Nucleus accumbens (tissue), 56 donors: Measurements from ENCODE around the gene FGF8.

ENCODE experiments used
- DNase-seq, 56 donors: peaks; one replicate each; lab custom pipeline; 2025; lab: John Stamatoyannopoulos, UW

The FGF8 gene

GRCh38 chr10:101771380-101771779, 4.5 kb downstream of the FGF8 start:
- no peak for DNase-seq

DNA sequence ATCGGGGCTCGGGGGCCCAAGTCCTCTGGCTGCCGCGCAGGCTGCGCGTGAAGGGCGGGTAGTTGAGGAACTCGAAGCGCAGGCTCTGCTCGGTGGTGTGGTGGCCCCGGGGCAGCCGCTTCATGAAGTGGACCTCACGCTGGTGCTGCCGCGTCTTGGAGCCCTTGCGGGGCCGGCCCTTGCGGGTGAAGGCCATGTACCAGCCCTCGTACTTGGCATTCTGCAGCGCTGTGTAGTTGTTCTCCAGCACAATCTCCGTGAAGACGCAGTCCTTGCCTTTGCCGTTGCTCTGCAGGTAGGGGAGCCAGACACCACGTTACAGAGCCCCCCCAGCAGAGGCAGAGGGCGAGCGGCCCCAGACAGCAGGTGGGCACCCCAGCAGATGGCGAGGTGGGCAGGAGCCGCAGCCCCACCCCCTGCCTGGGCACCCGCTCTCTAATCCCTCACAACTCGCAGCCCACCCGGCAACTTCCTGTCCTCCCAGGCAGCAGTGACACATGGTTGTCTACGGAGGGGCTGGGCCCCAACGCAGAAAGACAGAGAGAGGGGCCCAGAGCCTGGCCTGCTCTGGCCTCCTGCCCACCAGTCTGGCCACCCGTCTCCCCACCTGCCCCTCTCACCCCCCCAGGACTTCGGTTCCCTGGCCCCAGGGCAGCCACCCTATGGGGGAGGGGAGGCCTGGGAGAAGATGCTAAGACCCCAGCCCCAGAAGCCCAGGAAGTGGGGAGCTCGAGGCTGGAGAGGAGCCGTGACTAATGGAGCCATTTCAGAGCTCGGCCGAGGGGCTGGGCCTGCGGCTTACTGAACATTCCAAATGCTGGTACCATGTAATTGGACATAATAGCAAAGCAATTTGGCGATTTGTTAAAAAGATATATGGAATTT, 5.3 kb downstream of the FGF8 start:
- no peak for DNase-seq

- no peak for DNase-seq
These were observed 6.3 kb downstream of the FGF8 start for GRCh38 chr10:101769541-101770180.

DNA sequence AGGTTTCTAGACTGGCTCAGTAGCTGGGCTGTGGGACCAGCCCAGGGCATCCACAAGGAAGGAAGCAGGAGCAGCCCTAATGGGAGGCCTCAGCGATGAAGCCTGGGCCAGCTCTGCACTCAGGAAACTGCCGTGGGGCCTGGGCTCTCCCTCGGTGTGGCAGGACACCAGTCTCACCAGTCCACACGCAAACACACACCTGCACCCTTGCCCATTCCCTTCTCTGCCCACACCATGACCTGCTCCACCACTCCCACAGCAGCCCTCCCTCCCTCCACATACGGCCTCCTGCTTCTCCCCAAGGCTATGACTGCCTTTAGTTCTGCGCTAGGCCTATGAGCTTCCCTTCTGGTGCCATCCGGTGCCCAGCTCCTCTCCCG, 7.1 kb downstream of the FGF8 start:
- no peak for DNase-seq

DNA sequence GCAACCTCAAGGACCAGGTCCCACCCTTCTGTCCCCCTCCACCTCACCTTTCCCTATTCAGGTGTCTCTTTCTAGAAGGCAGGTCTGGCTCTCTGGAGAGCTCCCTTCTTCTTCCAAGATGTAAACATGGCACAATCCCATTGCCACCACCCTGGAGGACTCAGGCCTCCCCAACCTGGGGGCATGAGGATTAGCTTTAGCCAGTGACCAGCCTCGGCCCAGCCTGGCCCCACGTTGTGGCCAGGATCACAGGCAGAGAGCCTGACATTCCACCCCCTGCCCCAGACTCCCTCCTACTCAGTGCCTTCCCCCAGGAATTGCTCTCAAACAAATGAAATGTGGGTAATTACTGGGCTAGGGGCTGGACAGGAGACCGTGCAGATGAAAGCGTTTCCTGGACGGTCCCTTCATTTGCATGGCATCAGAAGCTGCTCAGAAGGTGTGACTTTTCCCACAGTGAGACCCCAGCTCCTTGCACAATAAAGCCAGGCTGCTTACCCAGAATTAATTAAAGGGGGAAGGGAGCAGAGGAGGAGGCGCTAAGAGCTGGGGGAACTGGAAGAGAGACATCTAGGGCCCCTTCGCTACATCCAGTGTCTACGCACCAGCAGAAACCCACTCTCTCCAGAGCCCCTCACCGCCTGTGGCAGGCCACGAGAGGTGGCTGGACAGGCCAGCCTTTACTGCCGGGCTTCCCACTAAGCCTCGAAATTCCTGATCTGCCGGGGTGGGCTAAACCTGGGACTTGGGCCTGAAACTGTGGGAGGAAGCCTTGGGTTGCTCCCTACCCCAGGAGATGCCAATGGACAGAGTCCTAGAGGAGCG, 7.7 kb downstream of the FGF8 start:
- DNase-seq = no peak

DNA sequence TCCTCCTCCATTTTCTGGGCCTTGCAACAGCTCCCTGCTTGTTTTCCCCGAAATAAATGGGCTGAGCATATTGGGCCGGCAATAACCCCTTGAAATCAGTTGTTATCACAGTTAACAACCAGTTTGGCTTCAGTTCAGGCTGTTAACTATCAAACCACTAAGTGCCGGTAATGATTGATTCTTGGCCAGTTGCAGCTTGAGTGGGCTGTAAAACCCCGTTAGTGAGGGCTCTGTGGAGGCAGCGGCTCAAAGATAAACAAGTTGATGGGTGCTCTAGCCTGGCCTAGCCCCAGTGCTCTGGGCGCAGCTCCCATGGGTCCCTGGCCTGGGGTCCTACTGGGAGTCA, 8.3 kb downstream of the FGF8 start:
- no peak for DNase-seq

GRCh38 chr10:101766753-101767599, 8.9 kb downstream of the FGF8 start:
- DNase-seq = no peak

GRCh38 chr10:101766306-101766705, 9.6 kb downstream of the FGF8 start:
- DNase-seq = no peak

DNA sequence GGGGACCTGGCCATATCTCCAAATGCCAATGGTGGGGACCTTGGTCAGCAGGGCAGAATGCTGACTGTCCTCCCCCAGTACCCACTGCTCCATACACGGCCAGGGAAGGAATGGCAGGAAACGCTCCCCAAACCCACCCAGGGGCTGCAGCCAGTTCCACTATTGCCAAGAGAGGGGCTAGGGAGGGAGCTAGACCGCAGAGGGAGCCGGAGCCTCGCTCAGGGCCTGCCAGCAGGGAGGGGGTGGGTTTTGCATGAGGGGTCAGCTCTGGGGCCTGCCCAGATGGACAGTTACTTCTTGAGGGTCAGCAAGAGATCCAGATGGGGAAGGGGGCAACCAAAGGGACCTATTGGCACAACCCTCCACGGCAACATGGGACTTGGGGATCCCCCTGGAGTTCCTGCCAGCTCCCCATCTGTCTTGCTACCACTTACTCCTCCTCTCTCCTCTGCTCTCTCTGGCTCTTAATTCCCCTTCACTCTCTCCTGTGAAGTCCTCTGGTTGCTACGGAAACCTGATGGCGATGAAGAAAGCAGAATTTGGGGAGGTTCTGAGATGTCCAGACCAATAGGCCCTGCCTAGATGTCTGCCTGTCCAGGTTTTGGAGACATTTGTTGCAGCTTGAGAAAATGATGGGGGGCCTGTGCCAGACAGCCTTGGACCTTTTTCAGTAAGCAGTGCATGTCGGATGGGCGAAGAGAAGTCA, 12.6 kb downstream of the FGF8 start:
- no peak for DNase-seq

- no peak for DNase-seq
These were observed 13.2 kb downstream of the FGF8 start for GRCh38 chr10:101762736-101763135.

- no peak for DNase-seq
These were observed 14.7 kb downstream of the FGF8 start for GRCh38 chr10:101761226-101761625.

DNA sequence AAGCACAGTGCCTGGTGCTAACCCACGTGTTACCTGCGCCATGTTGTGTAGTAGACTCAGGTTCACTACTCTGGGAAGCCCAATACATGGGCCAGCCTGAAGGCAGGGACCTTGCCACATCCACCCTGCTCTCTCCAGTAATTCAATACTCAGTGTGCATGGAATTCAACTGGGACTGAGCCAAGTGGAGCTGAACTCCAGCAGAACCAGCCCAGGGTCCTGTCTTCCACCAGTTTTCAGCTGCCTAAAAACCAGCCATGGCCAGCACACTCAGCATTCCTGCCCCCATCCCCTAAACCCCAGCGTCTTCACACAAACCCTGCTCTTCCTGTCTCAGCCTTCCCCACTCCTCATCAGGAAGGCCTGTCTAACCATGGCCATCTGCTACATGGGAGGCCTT, 15.4 kb downstream of the FGF8 start:
- DNase-seq = no peak

- DNase-seq = no peak
These were observed 16.3 kb downstream of the FGF8 start for GRCh38 chr10:101759309-101760247.

DNA sequence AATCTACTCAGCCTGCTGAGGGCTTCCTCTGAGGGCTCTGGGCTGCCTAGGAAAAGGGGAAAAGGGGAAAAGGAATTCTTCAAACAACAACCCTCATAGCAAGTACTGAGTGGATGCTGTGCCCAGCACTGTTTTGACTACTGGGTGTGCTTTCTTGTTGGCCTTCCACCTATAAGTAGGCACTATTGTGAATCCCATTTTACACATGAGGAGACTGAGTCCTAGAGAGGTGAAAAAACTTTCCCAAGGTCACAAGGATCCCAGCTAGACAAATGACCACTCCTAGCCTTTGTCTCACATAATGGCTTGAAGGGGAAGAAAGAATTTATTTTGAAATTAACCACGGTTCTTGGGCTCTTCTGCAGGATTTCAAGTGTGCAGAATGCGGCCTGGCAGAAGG, 17.1 kb downstream of the FGF8 start:
- DNase-seq = no peak

- no peak for DNase-seq
These were observed 23.7 kb downstream of the FGF8 start for GRCh38 chr10:101752241-101752640.

- peak in 10 of 56 donors; percentile 1 to 41 (median 4) for DNase-seq
These were observed 26.6 kb downstream of the FGF8 start for GRCh38 chr10:101749047-101750016.

DNA sequence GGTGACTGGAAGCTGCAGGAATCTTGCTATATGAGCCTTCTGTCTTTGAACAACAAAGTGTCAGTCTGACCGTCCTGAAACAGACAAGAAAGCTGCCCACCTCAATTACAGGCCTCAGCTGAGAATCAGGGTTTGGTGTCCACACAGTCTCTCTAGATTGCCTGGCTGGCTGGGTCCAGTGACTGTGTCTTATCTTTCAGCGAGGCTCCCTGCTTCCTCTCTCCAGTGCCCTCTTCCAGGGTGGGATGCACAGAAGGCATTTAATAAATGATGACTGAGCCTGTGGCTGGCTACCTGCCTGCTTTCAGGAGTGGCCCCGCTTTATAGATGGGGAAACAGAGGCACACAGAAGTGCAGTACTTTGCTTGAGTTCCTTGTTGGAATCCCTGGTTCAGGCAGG, 27.4 kb downstream of the FGF8 start:
- DNase-seq = no peak
